ENCODE results near the gene TECTB.

TECTB gene

GRCh38 chr10:112333452-112333851 is 50.3 kb downstream of the TECTB start:
- no peak overlapping the region for H3K4me3 ChIP-seq (ENCODE audit: low read length)
- TF ChIP-seq, protein P1, sequence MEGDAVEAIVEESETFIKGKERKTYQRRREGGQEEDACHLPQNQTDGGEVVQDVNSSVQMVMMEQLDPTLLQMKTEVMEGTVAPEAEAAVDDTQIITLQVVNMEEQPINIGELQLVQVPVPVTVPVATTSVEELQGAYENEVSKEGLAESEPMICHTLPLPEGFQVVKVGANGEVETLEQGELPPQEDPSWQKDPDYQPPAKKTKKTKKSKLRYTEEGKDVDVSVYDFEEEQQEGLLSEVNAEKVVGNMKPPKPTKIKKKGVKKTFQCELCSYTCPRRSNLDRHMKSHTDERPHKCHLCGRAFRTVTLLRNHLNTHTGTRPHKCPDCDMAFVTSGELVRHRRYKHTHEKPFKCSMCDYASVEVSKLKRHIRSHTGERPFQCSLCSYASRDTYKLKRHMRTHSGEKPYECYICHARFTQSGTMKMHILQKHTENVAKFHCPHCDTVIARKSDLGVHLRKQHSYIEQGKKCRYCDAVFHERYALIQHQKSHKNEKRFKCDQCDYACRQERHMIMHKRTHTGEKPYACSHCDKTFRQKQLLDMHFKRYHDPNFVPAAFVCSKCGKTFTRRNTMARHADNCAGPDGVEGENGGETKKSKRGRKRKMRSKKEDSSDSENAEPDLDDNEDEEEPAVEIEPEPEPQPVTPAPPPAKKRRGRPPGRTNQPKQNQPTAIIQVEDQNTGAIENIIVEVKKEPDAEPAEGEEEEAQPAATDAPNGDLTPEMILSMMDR (conservative IDR thresholded peaks at IDR 0.05; ENCODE audit: low read depth, low read length) = no peak
- no peak for DNase-seq (ENCODE audit: low read depth)

- no peak for DNase-seq (ENCODE audit: low read depth)
- TF ChIP-seq, protein P1 (conservative IDR thresholded peaks at IDR 0.05; ENCODE audit: low read depth, low read length) = no peak
- no peak overlapping the region for H3K4me3 ChIP-seq (ENCODE audit: low read length)
Observed at GRCh38 chr10:112335111-112335867, 52.1 kb downstream of the TECTB start.

DNA sequence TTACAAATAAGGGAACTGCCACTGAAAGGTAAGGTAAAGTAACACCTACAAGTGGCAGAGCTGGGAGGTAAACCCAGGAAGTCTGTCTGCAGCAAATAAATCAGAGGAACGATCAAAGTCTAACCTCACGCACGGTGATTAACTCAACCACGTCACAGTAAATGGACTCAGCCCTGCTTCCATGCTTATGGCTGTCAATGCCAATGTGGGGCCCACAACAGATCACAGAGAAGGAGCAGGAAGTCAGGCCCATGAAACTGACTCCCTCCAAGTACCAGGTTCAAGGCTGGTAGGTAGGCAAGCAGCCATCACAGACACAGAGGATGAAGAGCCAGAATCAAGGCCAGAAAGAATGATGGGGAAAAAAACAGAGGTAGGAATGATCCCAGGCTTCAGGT is 52.7 kb downstream of the TECTB start:
- DNase-seq (ENCODE audit: low read depth) = no peak
- H3K4me3 ChIP-seq (ENCODE audit: low read length) = no peak overlapping the region
- TF ChIP-seq, protein P1 (conservative IDR thresholded peaks at IDR 0.05; ENCODE audit: low read depth, low read length) = no peak

DNA sequence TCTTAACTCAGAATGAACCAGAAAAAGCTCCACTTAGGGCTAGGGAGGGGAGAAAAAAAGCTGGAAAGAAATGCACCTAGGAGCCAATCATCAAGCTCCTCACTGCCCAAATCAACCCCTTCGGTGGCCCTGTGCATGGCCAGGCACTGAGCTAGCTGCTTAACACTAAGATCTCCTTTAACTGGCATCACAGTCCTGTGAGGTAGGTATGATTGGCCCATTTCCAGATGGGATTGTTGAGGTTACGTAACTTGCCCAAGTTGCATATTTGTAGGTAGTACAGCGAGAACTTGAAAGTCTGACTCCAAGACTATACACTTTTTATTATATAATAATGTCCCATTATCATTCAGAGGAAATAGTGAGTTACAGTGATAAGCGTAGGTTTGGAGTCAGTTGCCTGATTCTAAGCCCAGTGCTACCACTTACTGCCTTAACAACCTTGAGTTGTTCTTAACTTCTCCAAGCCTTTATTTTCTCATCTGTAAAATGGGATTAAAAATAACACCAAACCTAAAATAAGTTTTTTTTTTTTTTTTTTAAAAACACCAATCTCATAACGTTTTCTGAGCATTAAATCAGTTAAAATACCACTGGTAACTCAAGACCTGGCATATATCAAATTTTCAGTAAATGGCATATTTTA is 53.5 kb downstream of the TECTB start:
- no peak for DNase-seq (ENCODE audit: low read depth)
- TF ChIP-seq, protein P1 (conservative IDR thresholded peaks at IDR 0.05; ENCODE audit: low read depth, low read length) = no peak

DNA sequence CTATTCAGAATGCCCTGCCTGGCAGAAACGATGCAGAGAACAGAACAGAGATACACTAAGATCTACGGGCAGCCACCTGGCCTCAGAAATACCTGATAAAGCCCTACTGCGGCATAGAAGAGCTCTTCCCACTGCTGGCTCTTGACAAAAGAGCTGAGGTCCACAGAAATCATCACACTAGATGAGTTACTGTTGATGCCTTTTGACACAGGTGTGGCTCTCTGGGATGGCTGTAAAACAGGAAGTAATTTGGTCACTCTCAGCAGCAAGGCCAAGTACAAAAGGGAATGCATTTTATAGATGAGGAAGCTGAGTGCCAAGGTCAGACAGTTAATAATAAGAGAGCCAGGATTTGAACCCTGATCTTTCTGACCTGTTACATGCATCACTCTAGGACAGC is 55.8 kb downstream of the TECTB start:
- DNase-seq (ENCODE audit: low read depth) = no peak
- TF ChIP-seq, protein P1 (conservative IDR thresholded peaks at IDR 0.05; ENCODE audit: low read depth, low read length) = no peak

More for the DNA sequence above, 53.5 kb downstream of the TECTB start:
- H3K4me3 ChIP-seq (ENCODE audit: low read length) = no peak overlapping the region

DNA sequence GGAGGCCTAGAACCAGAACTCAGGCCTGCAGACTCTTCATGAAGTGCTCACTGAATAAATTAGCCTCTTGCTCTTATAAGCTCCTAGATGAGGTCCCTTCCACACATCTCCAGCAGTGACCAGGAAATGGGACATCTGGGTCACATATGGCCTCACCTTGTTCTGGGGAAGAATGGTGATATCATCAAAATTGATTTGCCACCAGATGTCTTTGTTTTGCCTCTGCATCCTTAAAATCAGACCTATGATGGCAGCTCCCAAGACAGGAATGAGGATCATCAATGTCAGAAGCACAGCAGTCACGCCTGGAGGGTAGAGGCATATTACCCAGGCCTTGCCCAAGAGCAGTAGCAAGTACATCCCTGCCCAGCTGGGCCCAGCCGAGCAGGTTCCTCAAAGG is 57.4 kb downstream of the TECTB start:
- no peak for DNase-seq (ENCODE audit: low read depth)
- H3K4me3 ChIP-seq (ENCODE audit: low read length) = no peak overlapping the region
- TF ChIP-seq, protein P1 (conservative IDR thresholded peaks at IDR 0.05; ENCODE audit: low read depth, low read length) = no peak

More for the DNA sequence above, 55.8 kb downstream of the TECTB start:
- no peak overlapping the region for H3K4me3 ChIP-seq (ENCODE audit: low read length)
